HUDEP-2 (cell line): ENCODE results near the gene RETREG3.
A peak's percentile ranks its signal among the peaks of the same experiment; 100 is the strongest.

Source experiments
- DNase-seq, 76 experiments: peaks; one replicate each; lab custom pipeline; 2025; ENCODE audit not compliant: unreplicated experiment in 76 of 76; lab: John Stamatoyannopoulos, UW

RETREG3 gene

GRCh38 chr17:42536372-42537155, 72.6 kb downstream of the RETREG3 start:
- peak in 73 of 76 experiments; percentile 34 to 91 (median 77) for DNase-seq

- DNase-seq: peak in 74 of 76 experiments; percentile 58 to 97 (median 91)
Observed at GRCh38 chr17:42536048-42536371, 73.2 kb downstream of the RETREG3 start, which contains the start of gene NAGLU. Gene NAGLU (plus strand): TSS chr17:42536241. CDS start chr17:42536273, 32 bp downstream.

- DNase-seq: peak in 1 of 76 experiments; percentile 6
Observed at GRCh38 chr17:42535155-42536047, 73.8 kb downstream of the RETREG3 start.

GRCh38 chr17:42531455-42532354, 77.5 kb downstream of the RETREG3 start:
- DNase-seq: peak in 64 of 76 experiments; percentile 5 to 67 (median 44)

GRCh38 chr17:42530952-42531454, 78.2 kb downstream of the RETREG3 start:
- no peak for DNase-seq
